GM12878 (cell line): ENCODE results near the gene ADAMTS4. TPM values are rescaled to one million over a fixed set of nuclear protein-coding genes. Genes with fewer than 3 reads are reported as not detected.

Source experiments
- BRCA1 ChIP-seq: IDR thresholded peaks from 2 replicates; pipeline ENCODE4 v1.6.1; 2011; ENCODE audit warnings: low read depth, low read length, improper control_type of control experiment
- CBFB ChIP-seq: IDR thresholded peaks from 2 replicates; pipeline ENCODE4 v1.6.1; 2016; ENCODE audit warnings: antibody characterized with exemption, low read depth
- CEBPZ ChIP-seq: fragments of 150-350 bp; IDR thresholded peaks from 2 replicates; pipeline ENCODE4 v1.6.1; 2016; ENCODE audit warnings: low read depth, low read length
- CHD2 ChIP-seq: IDR thresholded peaks from 2 replicates; pipeline ENCODE4 v1.6.1; 2011; ENCODE audit warnings: low read depth, low read length, improper control_type of control experiment, borderline replicate concordance
- HDGF ChIP-seq: fragments of 450-650 bp; IDR thresholded peaks from 2 replicates; pipeline ENCODE4 v1.6.1; 2016; ENCODE audit warnings: antibody characterized with exemption
- KLF5 ChIP-seq: fragments of 450-650 bp; IDR thresholded peaks from 2 replicates; pipeline ENCODE4 v1.6.1; 2014; ENCODE audit warnings: mild to moderate bottlenecking; ENCODE audit not compliant: partially characterized antibody
- LARP7 ChIP-seq: fragments of 450-650 bp; IDR thresholded peaks from 2 replicates; pipeline ENCODE4 v1.6.1; 2017; ENCODE audit warnings: mild to moderate bottlenecking
- NFXL1 ChIP-seq: fragments of 450-650 bp; IDR thresholded peaks from 2 replicates; pipeline ENCODE4 v1.6.1; 2017; ENCODE audit warnings: antibody characterized with exemption, mild to moderate bottlenecking, borderline replicate concordance
- NR2F1 ChIP-seq: fragments of 450-650 bp; conservative IDR thresholded peaks from 2 replicates; pipeline ENCODE4 v1.6.1; 2017; ENCODE audit warnings: mild to moderate bottlenecking
- REST ChIP-seq: IDR thresholded peaks from 2 replicates; pipeline ENCODE4 v1.6.1; 2012; ENCODE audit warnings: mild to moderate bottlenecking, low read depth, low read length
- SREBF1 ChIP-seq: IDR thresholded peaks from 2 replicates; pipeline ENCODE4 v1.6.1; 2012; ENCODE audit warnings: mild to moderate bottlenecking, low read length
- SUZ12 ChIP-seq: fragments of 200-600 bp; sonication (generic); IDR thresholded peaks from one replicate; pipeline ENCODE4 v1.6.1; 2018; ENCODE audit warnings: antibody characterized with exemption, mild to moderate bottlenecking; ENCODE audit not compliant: unreplicated experiment
- ZBTB33 ChIP-seq: fragments of 450-650 bp; IDR thresholded peaks from 2 replicates; pipeline ENCODE4 v1.6.1; 2017; ENCODE audit warnings: mild to moderate bottlenecking
- ZNF592 ChIP-seq: fragments of 450-650 bp; IDR thresholded peaks from 2 replicates; pipeline ENCODE4 v1.6.1; 2017; ENCODE audit warnings: mild to moderate bottlenecking, moderate library complexity
- ZNF622 ChIP-seq: fragments of 450-650 bp; IDR thresholded peaks from 2 replicates; pipeline ENCODE4 v1.6.1; 2017; ENCODE audit warnings: mild to moderate bottlenecking, inconsistent platforms
- polyA plus RNA-seq, 11 experiments: library from polyadenylated mRNA; depleted of rRNA in 4 of 11; unstranded in 6 of 11; stranded (reverse) in 5 of 11; fragments of >200 nt; fragmentation: Nextera tagmentation in 4 of 11; fragmentation: Illumina TruSeq in 1 of 11; extraction: Ambion mirVana in 4 of 11; extraction: Trizol in 1 of 11; gene quantifications; 1 replicate in 1 of 11; 2 replicates in 10 of 11; pipeline versions ENCODE4 v1.2.1 to v1.2.3, GENCODE V29; 2011 to 2016; ENCODE audit warnings: inconsistent platforms in 2 of 11, missing spikeins in 2 of 11, low read depth in 1 of 11
- total RNA-seq, 4 experiments: library from RNA; depleted of rRNA in 3 of 4; stranded (reverse); fragments of >200 nt in 3 of 4; fragmentation: Illumina TruSeq in 1 of 4; extraction: Trizol in 1 of 4; gene quantifications; 2 replicates each; pipeline versions ENCODE4 v1.2.1 to v1.2.3, GENCODE V29; 2013 to 2021
- TF ChIP-seq, protein P1 (sequence below): IDR thresholded peaks from 2 replicates; pipeline ENCODE4 v1.6.1; 2012; ENCODE audit warnings: low read depth, low read length, improper control_type of control experiment

The ADAMTS4 gene
- total and polyA plus RNA-seq, 10 of the 15 experiments (the other 5 are each of a cell fraction or from before 2014, with no cell fraction given) = 0.01 to 0.13 (median 0.05) TPM; not detected in 2

- TF ChIP-seq ZNF592 = no peak
- TF ChIP-seq NR2F1 = peak; percentile 81; the same call in 1 of the 2 replicates
- TF ChIP-seq KLF5 = no peak
- TF ChIP-seq CHD2 = no peak
- no peak for TF ChIP-seq BRCA1
- no peak for TF ChIP-seq REST
- TF ChIP-seq, protein P1, sequence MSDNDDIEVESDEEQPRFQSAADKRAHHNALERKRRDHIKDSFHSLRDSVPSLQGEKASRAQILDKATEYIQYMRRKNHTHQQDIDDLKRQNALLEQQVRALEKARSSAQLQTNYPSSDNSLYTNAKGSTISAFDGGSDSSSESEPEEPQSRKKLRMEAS = peak; percentile 50; the same call in 1 of the 2 replicates
- no peak for TF ChIP-seq ZNF622
- TF ChIP-seq ZBTB33 = no peak
- no peak for TF ChIP-seq CEBPZ
- 0 out of 2 replicates have a peak, but pooled peaks have one; percentile 43 for TF ChIP-seq CBFB
- no peak for TF ChIP-seq NFXL1
- 0 out of 2 replicates have a peak, but pooled peaks have one; percentile 28 for TF ChIP-seq HDGF
- TF ChIP-seq LARP7 = no peak
- no peak for TF ChIP-seq SUZ12
- no peak for TF ChIP-seq SREBF1
Measured at GRCh38 chr1:161177112-161177935, 21.5 kb downstream of the ADAMTS4 start, which contains the start of gene B4GALT3 (continued).
